T-helper 17 cell (primary cell): ENCODE data around the gene CWC15. TPM values are rescaled to one million over a fixed set of nuclear protein-coding genes. Genes with fewer than 3 reads are reported as not detected.

ENCODE experiments used
- ATAC-seq: fragments of 150-1000 bp; cut with Tn5 transposase; 2 replicates; pipeline ENCODE4 v1.10.0; 2021; ENCODE audit warnings: mild to moderate bottlenecking, moderate library complexity
- DNase-seq, 3 donors: peaks; one replicate each; pipeline versions ENCODE4 v3.0.0 to v3.0.0-alpha.2; 2020 to 2021
- H3K9me3 ChIP-seq: one replicate; pipeline ENCODE4 v1.7.0; 2013; ENCODE audit warnings: low read length, mild to moderate bottlenecking; ENCODE audit not compliant: control insufficient read depth, poor library complexity, severe bottlenecking
- H3K27ac Mint-ChIP-seq: one replicate; pipeline ENCODE4 v1.8.0; 2022; ENCODE audit warnings: mild to moderate bottlenecking, moderate library complexity, mixed read lengths
- H3K27me3 Mint-ChIP-seq: one replicate; pipeline ENCODE4 v1.8.0; 2022; ENCODE audit warnings: mixed read lengths
- H3K36me3 Mint-ChIP-seq: one replicate; pipeline ENCODE4 v1.8.0; 2022; ENCODE audit warnings: low read depth, mixed read lengths
- H3K4me1 Mint-ChIP-seq: one replicate; pipeline ENCODE4 v1.8.0; 2022; ENCODE audit warnings: mild to moderate bottlenecking, mixed read lengths
- H3K4me3 Mint-ChIP-seq: one replicate; pipeline ENCODE4 v1.8.0; 2022; ENCODE audit warnings: mild to moderate bottlenecking, moderate library complexity, mixed read lengths
- total RNA-seq, 4 donors: library from RNA in 2 of 4; stranded (reverse) in 2 of 4; gene quantifications; one replicate each; pipeline ENCODE4 v1.2.3 and lab custom pipeline; 2022 to 2026

CWC15 gene
- total RNA-seq, 2 donors from 2014 or later = 77.0 to 88.9 TPM

DNA sequence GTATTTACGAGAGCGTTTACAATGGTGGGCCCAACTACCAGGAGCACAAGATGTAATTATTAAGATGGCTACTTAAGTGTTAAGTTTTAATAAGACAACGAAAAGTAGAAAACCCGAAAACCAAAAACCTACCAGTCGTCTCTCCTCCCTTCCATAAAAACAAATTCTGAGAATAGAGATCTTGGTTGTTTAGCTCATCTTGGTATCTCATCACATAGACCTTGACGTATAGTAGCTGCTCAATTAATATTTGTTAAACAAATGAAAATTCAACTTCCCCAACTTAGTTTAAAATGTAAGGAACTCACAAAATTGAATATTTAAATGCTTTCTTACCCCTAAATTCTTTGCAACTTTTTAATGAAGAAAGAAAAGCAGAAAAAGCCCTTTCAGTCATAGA, 822 bp upstream of the CWC15 start:
- no peak for DNase-seq
- H3K27me3 Mint-ChIP-seq = no peaks in the 10 kb centered on the region
- peaks cover 10% of the 10 kb centered on the region for H3K36me3 Mint-ChIP-seq
- H3K4me1 Mint-ChIP-seq = peaks cover 12% of the 10 kb centered on the region
- ATAC-seq = no peak
- H3K27ac Mint-ChIP-seq = peak overlapping the region; percentile 97
- no peaks in the 10 kb centered on the region for H3K9me3 ChIP-seq
- peak overlapping the region; percentile 96 for H3K4me3 Mint-ChIP-seq

DNA sequence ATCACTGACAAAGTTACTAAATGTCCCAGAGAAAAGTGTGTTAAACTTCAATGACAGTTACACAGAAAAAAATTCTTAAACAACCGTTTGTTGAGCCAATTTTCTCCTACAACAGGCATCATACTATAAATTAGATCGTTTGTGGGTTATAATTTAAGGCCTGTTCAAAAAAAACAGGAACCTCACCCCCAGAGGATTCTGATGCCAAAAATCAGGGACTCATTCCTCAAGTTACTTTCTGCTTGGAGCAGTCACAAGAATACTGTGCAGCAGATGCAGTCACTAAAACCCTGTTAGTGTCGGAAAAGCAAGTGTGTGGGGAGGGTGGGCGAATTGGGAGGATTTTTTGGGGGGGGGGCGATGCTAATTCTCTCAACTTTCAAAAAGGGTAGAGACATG, 657 bp downstream of the CWC15 start:
- ATAC-seq (no peak), DNase-seq (no peak)
- Mint-ChIP-seq H3K4me3 (peak overlapping the region; percentile 96), H3K4me1 (peaks cover 18% of the 10 kb centered on the region), H3K27me3 (no peaks in the 10 kb centered on the region), H3K36me3 (peaks cover 14% of the 10 kb centered on the region), H3K27ac (peak overlapping the region; percentile 97)
- H3K9me3 ChIP-seq = no peaks in the 10 kb centered on the region

DNA sequence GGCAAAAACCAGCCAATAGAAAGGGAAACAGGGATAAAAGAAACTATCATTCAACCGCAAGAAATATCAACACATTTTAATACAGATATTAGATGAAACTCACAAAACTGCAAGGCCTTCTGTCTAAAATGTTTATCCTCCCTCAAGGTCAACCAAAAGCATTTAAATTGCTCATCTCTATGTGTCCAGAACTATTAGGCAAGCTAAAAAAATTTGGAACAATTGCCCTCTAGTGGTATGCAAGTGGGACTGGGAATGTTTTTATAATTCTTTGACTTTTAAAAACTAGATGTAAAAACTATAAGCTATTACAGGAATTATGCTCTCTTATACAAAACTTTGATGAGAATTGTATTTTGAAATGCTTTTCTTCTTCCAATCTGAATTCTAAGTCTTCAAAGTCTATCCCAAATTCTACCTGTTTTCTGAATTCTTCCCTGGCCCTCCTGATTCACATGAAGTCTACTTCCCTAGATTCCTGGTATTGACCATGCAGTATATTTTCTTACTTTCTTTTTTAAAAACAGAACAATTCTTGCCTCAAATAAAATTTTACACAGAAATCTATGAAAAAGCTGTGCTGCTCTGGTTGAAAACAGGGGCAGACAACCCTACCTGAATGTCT, 4.9 kb downstream of the CWC15 start:
- no peak for DNase-seq

DNA sequence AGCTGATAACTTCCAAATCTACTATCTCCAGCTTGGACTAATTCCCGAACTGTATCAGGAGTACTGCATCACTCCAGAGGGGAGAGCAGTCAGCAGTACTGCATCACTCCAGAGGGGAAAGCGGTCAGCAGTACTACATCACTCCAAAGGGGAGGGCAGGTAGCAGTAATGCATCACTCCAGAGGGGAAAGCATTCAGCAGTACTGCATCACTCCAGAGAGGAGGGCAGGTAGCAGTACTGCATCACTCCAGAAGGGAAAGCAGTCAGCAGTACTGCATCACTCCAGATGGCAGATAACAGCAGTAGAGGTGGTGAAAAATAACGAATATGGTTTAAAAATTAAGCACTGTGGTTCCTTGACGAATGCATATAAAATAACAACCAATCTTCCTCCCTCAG, 8.4 kb downstream of the CWC15 start:
- H3K27ac Mint-ChIP-seq = peak overlapping the region; percentile 60
- peaks cover 18% of the 10 kb centered on the region for H3K36me3 Mint-ChIP-seq
- no peak for DNase-seq
- H3K9me3 ChIP-seq = no peaks in the 10 kb centered on the region
- peaks cover 29% of the 10 kb centered on the region for H3K4me1 Mint-ChIP-seq
- no peak overlapping the region for H3K4me3 Mint-ChIP-seq
- peak; percentile 21 for ATAC-seq
- H3K27me3 Mint-ChIP-seq = no peaks in the 10 kb centered on the region

More for the DNA sequence above, 4.9 kb downstream of the CWC15 start:
- H3K36me3 Mint-ChIP-seq = peaks cover 23% of the 10 kb centered on the region
- no peak for ATAC-seq
- no peaks in the 10 kb centered on the region for H3K27me3 Mint-ChIP-seq
- peak overlapping the region; percentile 83 for H3K27ac Mint-ChIP-seq
- no peaks in the 10 kb centered on the region for H3K9me3 ChIP-seq
- no peak overlapping the region for H3K4me3 Mint-ChIP-seq
- H3K4me1 Mint-ChIP-seq = peaks cover 37% of the 10 kb centered on the region

DNA sequence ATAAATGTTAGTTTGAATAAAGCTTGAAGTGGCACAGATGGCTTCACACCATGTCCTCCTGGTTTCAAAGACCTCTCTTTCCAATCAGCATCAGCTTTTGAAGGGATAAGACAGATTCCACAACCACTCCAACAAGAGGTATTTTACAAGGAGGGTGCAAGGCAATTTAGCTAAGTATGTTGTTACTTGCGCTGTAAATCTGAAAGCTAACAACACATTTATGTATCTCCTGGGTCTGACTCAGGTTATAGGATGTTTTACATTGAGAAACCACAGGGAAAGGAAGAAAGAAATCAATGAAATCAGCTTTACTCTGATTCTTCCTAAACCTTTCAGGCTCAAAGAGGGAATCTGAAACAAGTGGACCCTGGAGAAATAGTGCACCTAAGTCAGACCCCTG, 12.1 kb downstream of the CWC15 start:
- Mint-ChIP-seq H3K4me3 (no peak overlapping the region), H3K4me1 (peaks cover 18% of the 10 kb centered on the region), H3K36me3 (peaks cover 9% of the 10 kb centered on the region), H3K27me3 (no peaks in the 10 kb centered on the region), H3K27ac (no peak overlapping the region)
- DNase-seq = no peak
- no peaks in the 10 kb centered on the region for H3K9me3 ChIP-seq
- ATAC-seq = no peak

DNA sequence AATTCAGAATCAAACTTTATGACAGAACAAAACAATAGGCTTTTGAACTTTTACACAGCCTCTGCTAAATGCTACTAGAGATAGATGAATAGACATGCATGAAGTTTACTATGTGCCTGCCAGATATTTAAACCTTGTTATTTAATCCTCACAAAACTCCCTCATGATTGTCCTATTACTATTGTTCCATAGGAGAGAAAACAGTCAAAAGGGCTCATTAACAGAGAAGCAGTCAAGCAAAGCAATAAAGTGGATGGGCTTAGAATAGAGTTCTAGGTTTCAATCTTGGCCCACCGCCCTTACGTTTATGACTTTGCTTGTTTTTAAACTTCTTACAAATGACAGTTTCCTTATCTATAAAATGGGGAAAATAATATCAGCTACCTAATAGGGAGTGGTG, 12.9 kb downstream of the CWC15 start:
- DNase-seq = no peak
- Mint-ChIP-seq H3K4me3 (no peak overlapping the region), H3K4me1 (peaks cover 13% of the 10 kb centered on the region), H3K27me3 (no peaks in the 10 kb centered on the region), H3K27ac (peak overlapping the region; percentile 37), H3K36me3 (peaks cover 8% of the 10 kb centered on the region)
- ATAC-seq = no peak
- no peaks in the 10 kb centered on the region for H3K9me3 ChIP-seq

DNA sequence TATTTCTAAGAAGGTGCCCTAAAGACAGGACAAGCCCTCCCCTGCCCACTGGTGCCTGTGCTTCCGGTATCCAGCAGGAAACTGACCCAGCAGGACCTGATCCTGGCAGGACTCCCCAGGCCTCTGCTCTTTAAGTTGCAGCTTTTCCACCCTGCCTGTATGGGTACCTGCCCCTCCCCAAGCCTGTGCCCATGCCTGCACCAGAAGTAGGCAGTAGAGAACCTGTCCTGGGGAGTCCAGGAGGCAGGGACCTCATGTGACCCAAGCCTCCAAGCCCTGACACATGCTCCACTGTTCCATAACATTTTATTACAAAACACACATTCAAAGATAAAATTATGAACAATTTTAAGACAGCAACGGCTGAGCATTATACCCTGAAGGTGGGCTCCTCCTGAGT, 14.2 kb downstream of the CWC15 start:
- H3K27ac Mint-ChIP-seq = peak overlapping the region; percentile 62
- H3K36me3 Mint-ChIP-seq = no peaks in the 10 kb centered on the region
- no peak overlapping the region for H3K4me3 Mint-ChIP-seq
- H3K9me3 ChIP-seq = no peaks in the 10 kb centered on the region
- H3K27me3 Mint-ChIP-seq = peaks cover 6% of the 10 kb centered on the region
- DNase-seq = no peak
- ATAC-seq = no peak
- H3K4me1 Mint-ChIP-seq = peaks cover 1% of the 10 kb centered on the region

DNA sequence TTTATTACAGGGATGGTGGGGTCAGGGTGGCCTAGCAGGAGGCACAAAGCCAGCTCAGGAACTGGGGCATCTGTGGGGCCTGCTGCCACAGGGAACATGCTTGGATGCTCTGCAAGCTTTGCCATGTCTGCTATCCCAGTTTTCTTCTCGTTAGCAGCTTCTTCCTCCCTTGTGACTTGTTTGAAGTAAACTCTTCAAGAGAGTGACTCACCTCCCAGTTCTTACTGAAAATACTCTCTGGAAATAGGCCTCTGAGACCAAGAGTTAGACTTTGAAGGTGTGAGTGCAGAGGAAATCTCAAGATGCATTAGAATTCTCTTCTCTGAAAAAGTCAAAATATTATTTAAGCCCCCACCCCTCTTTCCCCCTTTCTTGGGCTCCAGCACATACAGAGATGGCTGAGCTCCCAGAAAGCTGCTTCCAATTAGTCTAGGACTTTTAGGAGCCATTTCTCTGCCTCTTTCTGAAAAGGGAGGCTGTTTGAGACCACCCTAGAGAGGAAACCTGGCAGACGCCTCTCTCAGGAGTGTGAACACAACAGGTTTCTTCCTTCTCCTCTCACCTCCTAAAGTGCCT, 15.1 kb downstream of the CWC15 start:
- H3K27ac Mint-ChIP-seq = no peak overlapping the region
- H3K36me3 Mint-ChIP-seq = no peaks in the 10 kb centered on the region
- no peak overlapping the region for H3K4me3 Mint-ChIP-seq
- peaks cover 6% of the 10 kb centered on the region for H3K27me3 Mint-ChIP-seq
- no peak for DNase-seq
- no peaks in the 10 kb centered on the region for H3K9me3 ChIP-seq
- ATAC-seq = no peak
- no peaks in the 10 kb centered on the region for H3K4me1 Mint-ChIP-seq

DNA sequence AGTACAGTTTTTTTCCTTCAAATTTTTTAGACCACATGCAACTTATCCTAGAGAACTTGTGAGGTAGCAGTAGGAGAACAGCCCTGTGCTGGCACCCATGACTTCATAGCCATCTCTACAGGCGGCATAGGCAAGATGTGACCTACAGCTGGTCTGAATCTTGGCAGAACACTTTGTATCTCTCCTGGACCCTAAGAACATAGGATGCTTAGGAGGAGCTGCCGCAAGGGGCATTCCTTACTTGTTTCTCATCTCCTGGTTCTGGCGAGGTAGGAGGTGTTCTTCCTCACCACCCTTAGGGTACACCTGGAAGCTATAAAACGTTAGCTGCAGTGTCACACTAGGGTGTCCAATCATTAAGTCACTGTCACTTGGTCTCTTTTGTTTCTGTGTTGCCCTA, 16.4 kb downstream of the CWC15 start:
- ATAC-seq = no peak
- no peaks in the 10 kb centered on the region for H3K4me1 Mint-ChIP-seq
- H3K4me3 Mint-ChIP-seq = no peak overlapping the region
- no peak for DNase-seq
- peaks cover 6% of the 10 kb centered on the region for H3K27me3 Mint-ChIP-seq
- H3K9me3 ChIP-seq = no peaks in the 10 kb centered on the region
- H3K36me3 Mint-ChIP-seq = no peaks in the 10 kb centered on the region
- no peak overlapping the region for H3K27ac Mint-ChIP-seq

DNA sequence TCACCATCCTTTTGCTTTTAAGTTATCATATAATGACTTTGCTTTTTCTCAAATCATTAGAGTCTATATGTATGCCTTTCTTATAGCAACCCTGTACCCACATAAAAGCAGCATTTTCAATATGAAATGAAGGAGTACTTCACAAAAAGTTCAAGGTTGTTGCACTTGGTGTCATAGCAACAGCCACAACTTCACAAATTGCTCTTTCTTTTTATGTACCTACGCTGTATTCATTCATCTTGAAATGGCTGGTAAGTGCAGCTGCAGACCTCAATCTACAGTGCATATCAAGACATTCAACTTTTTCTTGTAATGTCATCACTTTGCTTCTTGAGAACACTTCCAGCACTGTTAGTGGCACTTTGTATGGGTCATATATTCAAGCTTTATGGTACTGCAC, 18.6 kb downstream of the CWC15 start:
- no peak for DNase-seq
- peak; percentile 44 for ATAC-seq
- Mint-ChIP-seq H3K27me3 (peaks cover 6% of the 10 kb centered on the region), H3K4me3 (no peak overlapping the region), H3K4me1 (no peaks in the 10 kb centered on the region), H3K36me3 (no peaks in the 10 kb centered on the region), H3K27ac (no peak overlapping the region)
- H3K9me3 ChIP-seq = no peaks in the 10 kb centered on the region

DNA sequence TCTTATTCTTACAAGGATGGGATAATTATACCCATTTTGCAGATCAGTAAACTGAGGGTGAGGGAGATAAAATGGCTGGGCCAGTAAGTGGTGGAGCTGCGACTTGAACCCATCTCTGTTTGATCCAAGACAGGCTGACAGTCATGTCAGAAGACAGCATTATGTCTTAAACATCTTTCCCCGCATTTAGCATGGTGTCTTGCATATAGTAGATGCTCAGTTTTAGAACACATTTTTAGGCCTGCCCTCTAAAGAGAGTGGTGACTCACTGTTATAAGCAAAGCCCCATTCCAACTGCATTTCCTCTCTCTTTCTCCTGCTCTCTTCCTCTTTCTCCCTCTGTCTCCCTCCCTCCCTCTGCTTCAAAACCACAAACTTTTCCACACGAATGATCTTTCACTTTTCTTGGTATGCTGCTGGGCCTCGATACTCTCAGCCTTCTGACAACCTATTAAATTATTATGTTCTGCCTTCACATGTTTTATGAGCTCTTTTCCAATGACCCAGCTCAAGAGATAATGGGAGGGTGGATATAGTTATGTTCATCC, 25.2 kb downstream of the CWC15 start:
- H3K27me3 Mint-ChIP-seq = peaks cover 7% of the 10 kb centered on the region
- ATAC-seq = no peak
- no peaks in the 10 kb centered on the region for H3K4me1 Mint-ChIP-seq
- no peak overlapping the region for H3K27ac Mint-ChIP-seq
- DNase-seq = no peak
- H3K4me3 Mint-ChIP-seq = no peak overlapping the region
- no peaks in the 10 kb centered on the region for H3K36me3 Mint-ChIP-seq
- H3K9me3 ChIP-seq = no peaks in the 10 kb centered on the region

DNA sequence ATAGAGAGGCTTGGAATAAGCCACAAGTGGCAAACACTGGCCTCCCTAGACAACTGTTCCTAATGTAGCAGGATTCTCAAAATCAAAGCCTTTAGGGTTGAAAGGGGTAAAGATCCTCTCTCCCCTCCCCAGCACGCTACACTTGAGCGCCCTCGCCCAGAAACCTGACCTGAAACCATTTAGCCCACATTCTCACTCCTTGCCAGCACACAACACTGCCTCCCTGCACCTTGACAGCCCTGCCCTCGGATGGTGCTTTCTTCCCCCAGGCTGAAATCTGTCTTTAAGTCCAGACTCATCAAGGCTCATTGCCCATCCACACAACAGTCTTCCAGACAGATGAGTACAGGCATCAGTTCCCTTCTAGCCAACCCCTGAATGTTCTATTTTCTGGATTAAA, 26.5 kb downstream of the CWC15 start:
- ATAC-seq (no peak), DNase-seq (no peak)
- no peaks in the 10 kb centered on the region for H3K9me3 ChIP-seq
- Mint-ChIP-seq H3K36me3 (no peaks in the 10 kb centered on the region), H3K4me3 (no peak overlapping the region), H3K4me1 (no peaks in the 10 kb centered on the region), H3K27ac (no peak overlapping the region), H3K27me3 (peaks cover 7% of the 10 kb centered on the region)

DNA sequence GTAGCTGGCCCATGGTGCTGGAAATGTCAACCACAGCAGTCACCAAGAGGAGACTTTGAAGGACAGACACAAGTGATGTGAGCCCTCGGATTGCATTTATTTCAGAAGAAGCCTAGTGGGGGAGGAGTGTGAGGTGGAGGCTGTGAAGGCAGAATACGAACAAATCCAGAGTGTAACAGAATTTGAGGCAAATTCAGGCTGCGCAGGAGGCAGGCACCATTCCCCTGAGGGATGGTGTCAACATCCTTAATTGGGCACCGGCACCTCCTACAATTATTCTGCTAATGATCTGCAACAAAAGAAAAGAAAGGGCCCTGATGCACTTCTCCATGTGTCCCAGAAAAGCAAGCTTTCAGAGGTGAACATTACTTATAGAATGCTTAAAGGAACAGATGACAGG, 32.2 kb downstream of the CWC15 start:
- no peak overlapping the region for H3K27ac Mint-ChIP-seq
- peaks cover 3% of the 10 kb centered on the region for H3K4me1 Mint-ChIP-seq
- H3K27me3 Mint-ChIP-seq = peaks cover 12% of the 10 kb centered on the region
- H3K9me3 ChIP-seq = no peaks in the 10 kb centered on the region
- DNase-seq (no peak), ATAC-seq (no peak)
- no peaks in the 10 kb centered on the region for H3K36me3 Mint-ChIP-seq
- H3K4me3 Mint-ChIP-seq = no peak overlapping the region

DNA sequence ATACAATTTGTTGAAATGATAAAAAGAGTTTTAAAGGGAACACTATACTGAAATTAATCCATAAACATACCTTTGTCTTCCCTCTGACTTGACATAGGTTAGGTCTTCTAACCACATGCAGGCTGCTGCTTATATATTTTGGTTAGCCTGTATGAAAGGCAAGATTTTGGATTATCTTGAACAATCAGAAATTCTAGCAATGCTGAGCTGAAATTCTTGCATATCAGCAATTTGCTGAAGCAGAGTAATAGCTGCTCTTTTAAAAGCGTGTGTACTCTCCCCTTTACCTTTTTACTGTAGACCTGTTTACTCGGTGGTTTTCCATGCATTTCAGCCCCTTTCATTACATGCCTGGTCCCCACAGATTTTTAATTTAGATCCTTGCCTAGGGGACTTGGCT, 34.0 kb downstream of the CWC15 start:
- no peaks in the 10 kb centered on the region for H3K36me3 Mint-ChIP-seq
- H3K9me3 ChIP-seq = no peaks in the 10 kb centered on the region
- H3K27me3 Mint-ChIP-seq = peaks cover 12% of the 10 kb centered on the region
- ATAC-seq (no peak), DNase-seq (no peak)
- no peak overlapping the region for H3K27ac Mint-ChIP-seq
- H3K4me3 Mint-ChIP-seq = no peak overlapping the region
- H3K4me1 Mint-ChIP-seq = peaks cover 18% of the 10 kb centered on the region
